ENCODE measurements around the gene MTARC2. TPM values are rescaled to one million over a fixed set of nuclear protein-coding genes. Genes with fewer than 3 reads are reported as not detected.

MTARC2 gene
- total and polyA plus RNA-seq, 2 of the 13 experiments (the other 11 are each of a cell fraction or from before 2014, with no cell fraction given): 8.5 to 10.1 TPM

GRCh38 chr1:220730486-220730885 is 17.6 kb upstream of the MTARC2 start:
- Histone ChIP-seq H3K27ac (ENCODE audit: extremely low read length, insufficient read depth, low read length) (no peak overlapping the region), H2AFZ (ENCODE audit: low read length) (no peak overlapping the region), H3K4me2 (ENCODE audit: low read depth, low read length) (no peak overlapping the region), H3K9ac (ENCODE audit: insufficient read depth, low read depth, low read length) (no peak overlapping the region), H3K36me3 (replicated peaks in 1 of 2; ENCODE audit: control insufficient read depth in 1 of 2, insufficient read depth in 2 of 2, low read length in 2 of 2) (no peaks in the 10 kb centered on the region), H3K79me2 (ENCODE audit: insufficient read depth, low read length) (no peaks in the 10 kb centered on the region), H3K4me3 (replicated peaks in 1 of 3; ENCODE audit: insufficient read depth in 1 of 3, low read depth in 2 of 3, low read length in 3 of 3) (no peak overlapping the region), H3K27me3 (ENCODE audit: control insufficient read depth in 1 of 2, insufficient read depth in 2 of 2, low read length in 2 of 2) (0 out of 5 replicates have a peak, but pooled peaks cover 0 to 2% of the 10 kb centered on the region in 2 experiments), H3K9me3 (ENCODE audit: low read length) (no peaks in the 10 kb centered on the region), H3K4me1 (ENCODE audit: insufficient read depth, low read length) (peaks cover 31% of the 10 kb centered on the region), H4K20me1 (ENCODE audit: insufficient read depth, low read length) (no peaks in the 10 kb centered on the region)
- ChIA-PET CTCF (ENCODE audit: low intra/inter-chr PET ratio, low total read pairs) (no interaction called here), POLR2A (no interaction called here)
- ATAC-seq: no peak
- FAIRE-seq: no peak
- 0 out of 2 replicates have a peak, but pooled peaks have one; percentile 23 for TF ChIP-seq ZNF652 (CRISPR knock-in tag; IDR thresholded peaks at IDR 0.05; ENCODE audit: borderline replicate concordance, low read depth)
- TF ChIP-seq ZNF24 (IDR thresholded peaks at IDR 0.05): no peak
- no TSS peak for BruUV-seq (replicated peaks)
- intact Hi-C loops (cut with micrococcal nuclease; ENCODE audit: unreplicated experiment) (no loop called here), in situ Hi-C loops (cut with HindIII; ENCODE audit: extremely low pct_ligation_motif_present, low pct_unique_long_range_greater_than_20kb) (loop anchor here (5.0 kb wide), 1 partner anchor 33 kb away; no protein-coding TSS in a partner anchor)
- 16% methylated on average over 2 of the region's 2 CpGs for WGBS (ENCODE audit: low lambda C conversion rate)
- no peak for DNase-seq (ENCODE audit: low spot score)

GRCh38 chr1:220732137-220732536 is 16.0 kb upstream of the MTARC2 start:
- ChIA-PET POLR2A (no interaction called here), CTCF (ENCODE audit: low intra/inter-chr PET ratio, low total read pairs) (interaction anchor here (1.6 to 3.0 kb wide), 3 partner anchors 42 to 52 kb away, joined by 7 to 33 read pairs (median 23); partner anchors contain the start of gene C1orf115)
- DNase-seq (ENCODE audit: low spot score): no peak
- FAIRE-seq: no peak
- BruUV-seq (replicated peaks): no TSS peak
- intact Hi-C loops (cut with micrococcal nuclease; ENCODE audit: unreplicated experiment) (no loop called here), in situ Hi-C loops (cut with HindIII; ENCODE audit: extremely low pct_ligation_motif_present, low pct_unique_long_range_greater_than_20kb) (loop anchor here (5.0 kb wide), 1 partner anchor 35 kb away; no protein-coding TSS in a partner anchor)
- Histone ChIP-seq H3K4me3 (replicated peaks in 1 of 3; ENCODE audit: insufficient read depth in 1 of 3, low read depth in 2 of 3, low read length in 3 of 3) (no peak overlapping the region), H3K9me3 (ENCODE audit: low read length) (no peaks in the 10 kb centered on the region), H3K36me3 (replicated peaks in 1 of 2; ENCODE audit: control insufficient read depth in 1 of 2, insufficient read depth in 2 of 2, low read length in 2 of 2) (no peaks in the 10 kb centered on the region), H3K79me2 (ENCODE audit: insufficient read depth, low read length) (no peaks in the 10 kb centered on the region), H3K4me2 (ENCODE audit: low read depth, low read length) (0 out of 2 replicates have a peak overlapping the region, but pooled peaks have one; percentile 11), H3K27me3 (ENCODE audit: control insufficient read depth in 1 of 2, insufficient read depth in 2 of 2, low read length in 2 of 2) (no peaks in the 10 kb centered on the region), H3K4me1 (ENCODE audit: insufficient read depth, low read length) (peaks cover 31% of the 10 kb centered on the region), H3K27ac (ENCODE audit: extremely low read length, insufficient read depth, low read length) (no peak overlapping the region), H3K9ac (ENCODE audit: insufficient read depth, low read depth, low read length) (no peak overlapping the region), H2AFZ (ENCODE audit: low read length) (peak overlapping the region; percentile 72), H4K20me1 (ENCODE audit: insufficient read depth, low read length) (no peaks in the 10 kb centered on the region)
- 38% methylated on average over 3 of the region's 3 CpGs for WGBS (ENCODE audit: low lambda C conversion rate)
- no peak for ATAC-seq
- 0 out of 2 replicates have a peak, but pooled peaks have one; percentile 25 for TF ChIP-seq BHLHE40 (IDR thresholded peaks at IDR 0.05; ENCODE audit: low read length)
- TF ChIP-seq ZNF441 (CRISPR knock-in tag; IDR thresholded peaks at IDR 0.05; ENCODE audit: borderline replicate concordance): no peak

Data from HepG2 (cell line).